HEK293T (cell line): ENCODE data around the gene SH3GL3.

Experiments used
- FOXM1 ChIP-seq: fragments of 450-650 bp; IDR thresholded peaks from 2 replicates; pipeline ENCODE4 v1.6.1; 2017; ENCODE audit warnings: mild to moderate bottlenecking, borderline replicate concordance
- SP1 ChIP-seq: fragments of 450-650 bp; IDR thresholded peaks from 2 replicates; pipeline ENCODE4 v1.6.1; 2017
- SUZ12 ChIP-seq: fragments of 450-650 bp; IDR thresholded peaks from 2 replicates; pipeline ENCODE4 v1.6.1; 2016; ENCODE audit warnings: mild to moderate bottlenecking

- TF ChIP-seq SUZ12 (no peak), FOXM1 (no peak), SP1 (no peak)
Measured at GRCh38 chr15:83446904-83447709, at the start of gene SH3GL3.
